PC-9 (cell line): ENCODE measurements around the gene ATOX1. TPM values are rescaled to one million over a fixed set of nuclear protein-coding genes. Genes with fewer than 3 reads are reported as not detected.

Experiments
- BruUV-seq: library from RNA; stranded (reverse); fragments of 400-500 nt; replicated peaks from 2 replicates; lab custom pipeline; 2021; lab: Mats Ljungman, UMichigan
- CTCF ChIA-PET: fragments of 300-600 bp; sonication (Branson Sonifier 250); formaldehyde crosslinking; loops from one replicate; lab custom pipeline; 2022; ENCODE audit warnings: antibody characterized with exemption; lab: Charles Lee
- POLR2A ChIA-PET: fragments of 300-600 bp; sonication (Branson Sonifier 250); formaldehyde crosslinking; loops from one replicate; lab custom pipeline; 2022; ENCODE audit warnings: antibody characterized with exemption; ENCODE audit not compliant: unreplicated experiment; lab: Charles Lee
- DNase-seq, 2 experiments: peaks; one replicate each; pipeline versions ENCODE4 v3.0.0 to v3.0.0-alpha.2; 2015 to 2022; ENCODE audit warnings: mixed read lengths in 1 of 2
- H2AFZ ChIP-seq: fragments of 200-600 bp; sonication (generic); 2 replicates; pipeline ENCODE4 v1.8.1; 2017; ENCODE audit warnings: antibody characterized with exemption
- H3F3A ChIP-seq: fragments of 200-600 bp; sonication (generic); 2 replicates; pipeline ENCODE4 v1.8.1; 2017; ENCODE audit warnings: antibody characterized with exemption, mild to moderate bottlenecking, low read depth; ENCODE audit not compliant: insufficient read depth
- H3K27ac ChIP-seq: fragments of 200-600 bp; sonication (generic); 2 replicates; pipeline ENCODE4 v1.6.1; 2016; ENCODE audit warnings: mixed run types
- H3K27me3 ChIP-seq: fragments of 200-600 bp; sonication (generic); 2 replicates; pipeline ENCODE4 v1.6.1; 2016; ENCODE audit warnings: low read depth, mixed run types; ENCODE audit not compliant: insufficient read depth
- H3K36me3 ChIP-seq: fragments of 200-600 bp; sonication (generic); 2 replicates; pipeline ENCODE4 v1.6.1; 2016; ENCODE audit warnings: low read depth, mixed run types
- H3K4me1 ChIP-seq: fragments of 200-600 bp; sonication (generic); replicated peaks from 2 replicates; pipeline ENCODE4 v1.6.1; 2016; ENCODE audit warnings: mixed run types; ENCODE audit not compliant: insufficient read depth
- H3K4me2 ChIP-seq: fragments of 200-600 bp; sonication (generic); 2 replicates; pipeline ENCODE4 v1.6.1; 2017; ENCODE audit warnings: mixed run types
- H3K4me3 ChIP-seq: fragments of 200-600 bp; sonication (generic); 2 replicates; pipeline ENCODE4 v1.6.1; 2016; ENCODE audit warnings: mixed run types
- H3K79me2 ChIP-seq: fragments of 200-600 bp; sonication (generic); 2 replicates; pipeline ENCODE4 v1.6.1; 2017; ENCODE audit warnings: low read depth, mixed run types
- H3K9me2 ChIP-seq: fragments of 200-600 bp; sonication (generic); 2 replicates; pipeline ENCODE4 v1.8.1; 2017; ENCODE audit warnings: mild to moderate bottlenecking; ENCODE audit not compliant: insufficient read depth
- H3K9me3 ChIP-seq: fragments of 200-600 bp; sonication (generic); 2 replicates; pipeline ENCODE4 v1.8.1; 2016; ENCODE audit warnings: low read depth; ENCODE audit not compliant: insufficient read depth
- H4K20me1 ChIP-seq: fragments of 200-600 bp; sonication (generic); 2 replicates; pipeline ENCODE4 v1.8.1; 2017; ENCODE audit not compliant: insufficient read depth
- CTCF ChIP-seq: fragments of 200-600 bp; sonication (generic); conservative IDR thresholded peaks from 2 replicates; pipeline ENCODE4 v1.6.1; 2017; ENCODE audit warnings: mixed run types, antibody characterized with exemption, mild to moderate bottlenecking, moderate library complexity
- EZH2 ChIP-seq: fragments of 200-600 bp; sonication (generic); IDR thresholded peaks from 2 replicates; pipeline ENCODE4 v1.8.0; 2017; ENCODE audit warnings: antibody characterized with exemption, low read depth
- intact Hi-C: fragments of 100-400 bp; cut with micrococcal nuclease; formaldehyde crosslinking; loops from one replicate; pipeline ENCODE4 v1.10.0; 2022; ENCODE audit not compliant: unreplicated experiment
- total RNA-seq: library from RNA; stranded (reverse); gene quantifications from 2 replicates; pipeline ENCODE4 v1.2.3, GENCODE V29; 2021

The ATOX1 gene
- total RNA-seq, 1 experiment from 2014 or later, result 201 TPM

DNA sequence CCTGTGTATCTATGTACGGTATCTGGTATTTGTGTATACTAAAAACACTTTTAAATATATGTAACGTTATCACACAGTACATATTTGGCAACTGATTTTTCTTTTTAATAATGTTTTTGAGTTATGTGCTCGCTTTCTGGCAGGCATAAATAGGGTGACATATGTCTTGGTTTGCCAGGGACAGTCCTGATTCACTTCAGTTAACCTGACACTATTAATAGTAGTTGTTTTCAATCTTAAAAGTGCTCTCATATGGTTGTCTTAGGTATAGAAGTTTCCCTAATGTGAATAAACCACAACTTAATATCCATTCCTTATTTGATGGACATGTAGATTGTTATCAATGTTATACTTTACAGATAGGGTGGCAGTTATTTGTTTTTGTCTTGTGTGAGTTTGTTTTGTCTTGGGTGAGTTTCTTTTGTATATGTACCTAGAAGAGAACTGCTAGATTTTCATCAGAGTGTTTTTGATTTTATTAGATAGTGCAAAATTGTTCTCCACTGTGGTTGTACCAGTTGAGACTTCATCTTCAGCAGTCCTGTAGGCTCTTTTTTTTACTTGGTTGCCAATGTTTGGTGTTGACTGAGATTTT, 21.2 kb upstream of the ATOX1 start:
- H3K9me2 ChIP-seq, result no peaks in the 10 kb centered on the region
- intact Hi-C loops, result no loop called here
- peaks cover 43% of the 10 kb centered on the region for H3K36me3 ChIP-seq
- 0 out of 2 replicates have a peak overlapping the region, but pooled peaks have one; percentile 13 for H3K4me2 ChIP-seq
- no TSS peak for BruUV-seq
- no peak overlapping the region for H3K4me3 ChIP-seq
- TF ChIP-seq EZH2 (no peak), CTCF (no peak)
- CTCF ChIA-PET, result no interaction called here
- no peaks in the 10 kb centered on the region for H3K27me3 ChIP-seq
- no peak overlapping the region for H3K27ac ChIP-seq
- H4K20me1 ChIP-seq, result peaks cover 99% of the 10 kb centered on the region
- POLR2A ChIA-PET, result no interaction called here
- H3K9me3 ChIP-seq, result no peaks in the 10 kb centered on the region
- no peak overlapping the region for H2AFZ ChIP-seq
- H3K79me2 ChIP-seq, result peaks cover 100% of the 10 kb centered on the region
- no peak for DNase-seq
- peaks cover 20% of the 10 kb centered on the region for H3F3A ChIP-seq
- H3K4me1 ChIP-seq, result peaks cover 40% of the 10 kb centered on the region

- DNase-seq, result no peak
- BruUV-seq, result no TSS peak
- TF ChIP-seq EZH2 (no peak), CTCF (no peak)
- Histone ChIP-seq H2AFZ (no peak overlapping the region), H3F3A (peaks cover 4% of the 10 kb centered on the region), H3K9me2 (no peaks in the 10 kb centered on the region), H4K20me1 (peaks cover 79% of the 10 kb centered on the region), H3K27ac (no peak overlapping the region), H3K79me2 (peaks cover 84% of the 10 kb centered on the region), H3K36me3 (peaks cover 45% of the 10 kb centered on the region), H3K4me1 (peaks cover 26% of the 10 kb centered on the region), H3K4me3 (peak overlapping the region; percentile 92; the same call in 1 of the 2 replicates), H3K4me2 (peak overlapping the region; percentile 94), H3K9me3 (no peaks in the 10 kb centered on the region), H3K27me3 (no peaks in the 10 kb centered on the region)
- intact Hi-C loops, result loop anchor here (2.0 kb wide), 1 partner anchor 14 kb away; no protein-coding TSS in a partner anchor
- POLR2A ChIA-PET, result interaction anchor here (0.6 to 0.7 kb wide), 2 partner anchors 8 to 617 kb away, joined by 3 to 8 read pairs; no protein-coding TSS in a partner anchor
- CTCF ChIA-PET, result no interaction called here
These were observed 16.7 kb upstream of the ATOX1 start for GRCh38 chr5:151775025-151775606.

- POLR2A ChIA-PET, result no interaction called here
- Histone ChIP-seq H3K9me3 (no peaks in the 10 kb centered on the region), H3K4me3 (peak overlapping the region; percentile 92), H3K9me2 (no peaks in the 10 kb centered on the region), H4K20me1 (peaks cover 68% of the 10 kb centered on the region), H3K4me2 (peak overlapping the region; percentile 94), H3K27ac (no peak overlapping the region), H2AFZ (no peak overlapping the region), H3F3A (no peaks in the 10 kb centered on the region; the same call in 1 of the 2 replicates), H3K79me2 (peaks cover 81% of the 10 kb centered on the region), H3K36me3 (peaks cover 35% of the 10 kb centered on the region), H3K27me3 (no peaks in the 10 kb centered on the region), H3K4me1 (peaks cover 34% of the 10 kb centered on the region)
- TF ChIP-seq CTCF, result no peak
- TF ChIP-seq EZH2, result no peak
- no TSS peak for BruUV-seq
- no peak for DNase-seq
- CTCF ChIA-PET, result no interaction called here
- intact Hi-C loops, result loop anchor here (2.0 to 5.0 kb wide), 4 partner anchors 15 to 697 kb away; partner anchors contain the start of genes GM2A and SLC36A1
These were observed 15.5 kb upstream of the ATOX1 start for GRCh38 chr5:151773951-151774350.
